HG03108 (cell line): ENCODE measurements around the gene KRTAP5-4.

ENCODE experiments used
- ATAC-seq: cut with Tn5 transposase; IDR thresholded peaks from one replicate; pipeline ENCODE4 v1.9.1; 2021; ENCODE audit warnings: moderate library complexity; ENCODE audit not compliant: unreplicated experiment

Gene KRTAP5-4

DNA sequence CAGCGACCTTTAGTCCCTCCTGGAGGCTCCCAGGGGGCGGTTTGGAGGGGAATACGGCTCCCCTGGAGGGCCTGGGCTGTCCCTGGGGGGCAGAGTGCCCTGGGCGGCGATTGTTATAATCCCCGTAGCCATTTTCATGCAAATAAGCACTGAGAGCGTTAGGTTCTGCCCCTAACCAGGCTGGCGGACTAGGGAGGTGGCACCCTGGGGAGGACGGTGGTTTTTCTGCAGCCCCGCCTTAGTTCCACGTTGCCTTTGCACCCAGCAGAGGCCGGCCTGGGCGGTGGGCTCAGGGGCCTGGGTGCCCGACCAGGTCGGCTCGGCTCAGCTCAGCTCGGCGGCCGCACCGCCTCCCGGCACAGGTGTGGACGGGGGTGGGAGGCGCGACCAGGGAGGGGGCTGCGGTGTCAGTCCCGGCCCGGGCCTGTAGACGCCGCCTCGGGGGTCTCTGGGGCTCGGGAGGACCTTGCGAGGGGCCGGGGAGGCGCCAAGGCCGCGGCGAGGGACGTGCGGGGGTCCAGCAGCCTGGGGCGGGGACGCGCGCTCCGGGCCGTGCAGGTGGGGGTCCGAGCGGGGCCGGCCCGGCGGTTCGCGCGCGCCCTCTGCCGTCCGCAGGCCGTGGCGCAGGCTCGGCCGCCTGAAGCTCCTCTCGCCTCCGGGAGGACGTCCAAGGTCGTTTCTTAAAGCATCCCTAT lies 47.6 kb downstream of the KRTAP5-4 start:
- no peak for ATAC-seq

DNA sequence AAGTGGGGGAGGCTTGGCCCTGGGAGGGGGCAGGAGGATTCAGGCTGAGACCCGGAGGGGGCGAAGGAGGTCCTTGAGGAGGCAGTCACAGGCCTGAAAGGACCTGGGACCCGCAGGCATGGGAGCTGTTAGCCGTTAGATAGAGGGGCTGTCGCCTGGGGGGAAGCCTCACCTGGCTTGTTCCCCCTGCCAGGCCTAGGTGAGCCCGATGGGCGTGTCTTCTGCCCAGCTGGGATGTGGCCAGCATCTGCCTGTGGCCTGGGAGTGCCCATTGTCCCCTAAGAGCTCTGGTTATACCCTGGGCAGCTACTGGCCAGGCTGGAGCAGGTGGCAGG lies 48.1 kb downstream of the KRTAP5-4 start:
- ATAC-seq, result no peak

DNA sequence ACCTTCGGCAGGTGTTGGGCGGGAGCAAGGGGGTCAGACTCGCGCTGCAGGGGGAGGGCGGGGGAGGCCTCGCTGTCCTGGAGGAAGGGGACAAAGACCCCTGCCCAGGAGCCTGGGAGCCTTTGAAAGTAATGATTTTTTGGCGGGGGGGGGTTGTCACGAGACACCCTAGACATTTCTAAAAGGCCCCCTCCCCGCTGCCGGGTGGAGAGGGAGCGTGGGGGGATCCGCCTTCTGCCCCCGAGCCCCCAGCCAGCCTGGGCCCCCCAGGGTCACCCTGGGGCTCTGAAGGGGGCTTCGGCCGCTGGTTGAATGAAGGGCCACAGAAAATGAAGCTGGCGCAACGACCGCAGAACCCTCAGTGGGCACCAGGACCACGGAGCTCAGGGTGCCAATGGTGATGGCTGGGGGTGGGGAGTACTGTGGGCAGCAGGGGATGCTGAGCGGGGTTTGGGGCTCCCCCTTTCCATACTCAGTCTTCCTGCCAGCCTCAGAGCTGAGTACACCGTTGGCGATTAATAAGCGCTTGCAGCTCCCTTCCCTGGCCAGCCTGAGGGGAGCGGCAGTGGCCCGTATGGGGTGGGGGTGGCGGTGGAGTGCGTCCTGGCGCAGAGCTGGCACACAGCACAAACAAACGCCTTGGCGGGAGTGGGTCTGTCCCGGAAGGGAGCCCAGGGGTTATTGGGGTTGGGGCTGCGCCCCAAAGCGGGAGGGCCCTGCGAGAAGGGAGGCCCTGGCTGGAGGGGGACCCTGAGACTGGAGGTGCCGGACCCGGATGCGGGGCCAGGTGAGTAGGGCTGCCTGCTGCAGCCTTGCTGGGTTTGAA lies 48.6 kb downstream of the KRTAP5-4 start:
- no peak for ATAC-seq

DNA sequence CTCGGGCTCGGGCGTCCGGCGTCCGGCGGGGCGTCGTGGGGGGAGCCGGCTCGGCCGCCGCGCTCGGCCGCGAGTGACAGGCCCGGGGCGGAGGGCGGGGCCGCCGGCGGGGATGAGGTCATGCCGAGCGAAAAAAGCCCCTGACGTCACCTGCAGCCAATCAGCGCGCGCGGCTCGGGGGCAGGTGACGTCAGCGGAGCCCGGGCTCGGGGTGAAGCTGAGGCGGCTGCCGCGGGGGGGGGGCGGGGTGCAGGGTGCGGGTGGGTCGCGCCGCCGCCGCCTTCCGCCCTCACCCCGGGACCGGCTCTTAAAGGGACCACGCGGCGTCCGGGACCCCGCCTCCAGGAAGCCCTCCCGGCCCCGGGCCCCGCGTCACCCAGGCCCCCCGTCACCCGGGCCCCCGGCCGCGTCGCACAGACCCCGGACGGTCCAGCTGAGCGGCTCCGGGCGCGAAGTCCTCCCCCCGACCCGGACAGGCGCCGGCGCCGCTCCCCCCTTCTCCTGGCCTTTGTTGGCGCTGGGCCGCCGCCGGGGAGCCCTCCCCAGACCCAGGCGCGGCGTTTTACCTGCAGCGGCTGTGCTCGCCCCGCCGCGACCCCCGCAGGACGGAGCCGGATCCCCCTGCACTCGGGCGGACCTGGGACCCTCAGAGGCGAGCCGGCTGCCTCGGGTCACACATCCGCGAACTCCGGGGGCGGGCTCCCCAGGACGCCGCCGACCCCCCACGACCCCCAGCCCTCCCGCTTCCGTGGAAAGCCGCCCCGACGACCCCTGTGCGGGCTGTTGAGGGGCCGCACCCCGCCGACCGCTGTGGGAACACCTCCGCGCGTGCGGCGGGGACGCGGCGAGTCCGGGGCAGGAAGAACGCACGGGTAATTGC lies 49.5 kb downstream of the KRTAP5-4 start, which contains the start of gene DUSP8:
TSS of gene DUSP8 (minus strand) at position 75 of the 880 bp plus-strand sequence. CDS start 6,445 bp downstream, outside the sequence.
- ATAC-seq, result peak; percentile 47

DNA sequence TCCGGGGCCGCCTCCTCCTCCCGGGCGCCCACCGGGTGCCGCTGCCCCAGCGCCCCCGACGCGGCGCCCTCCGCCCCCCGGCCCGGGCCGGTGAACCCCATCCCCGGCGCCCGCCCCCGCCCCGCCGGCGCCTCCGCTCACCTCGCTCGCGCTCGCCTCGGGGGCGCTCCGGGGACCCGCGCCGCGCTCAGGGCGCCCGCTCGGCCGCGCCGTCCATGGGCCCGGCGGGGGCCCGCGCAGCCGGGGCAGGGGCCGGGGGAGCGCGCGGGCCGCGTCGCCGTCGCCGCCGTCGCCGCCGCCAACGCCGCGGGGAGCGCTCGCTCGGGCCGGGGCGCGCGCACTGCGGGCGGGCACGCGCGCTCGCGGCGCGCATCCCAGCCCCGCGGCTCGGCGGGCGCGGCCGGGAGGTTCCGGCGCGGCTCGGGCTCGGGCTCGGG lies 50.2 kb downstream of the KRTAP5-4 start:
- no peak for ATAC-seq
